Activated CD4-positive, alpha-beta T cell treated with anti-CD3 and anti-CD28 coated beads for 48 hours (primary cell): ENCODE data around the gene RAD17.
A peak's percentile ranks its signal among the peaks of the same experiment; 100 is the strongest.
"Not testable (repeated sequence)": the region's sequence is repeated elsewhere in the genome, so short reads cannot be mapped to it uniquely, and the experiment has no call there.

ENCODE experiments used
- DNase-seq: peaks from one replicate; pipeline ENCODE4 v3.0.0-alpha.2; 2020

RAD17 gene, protein sequence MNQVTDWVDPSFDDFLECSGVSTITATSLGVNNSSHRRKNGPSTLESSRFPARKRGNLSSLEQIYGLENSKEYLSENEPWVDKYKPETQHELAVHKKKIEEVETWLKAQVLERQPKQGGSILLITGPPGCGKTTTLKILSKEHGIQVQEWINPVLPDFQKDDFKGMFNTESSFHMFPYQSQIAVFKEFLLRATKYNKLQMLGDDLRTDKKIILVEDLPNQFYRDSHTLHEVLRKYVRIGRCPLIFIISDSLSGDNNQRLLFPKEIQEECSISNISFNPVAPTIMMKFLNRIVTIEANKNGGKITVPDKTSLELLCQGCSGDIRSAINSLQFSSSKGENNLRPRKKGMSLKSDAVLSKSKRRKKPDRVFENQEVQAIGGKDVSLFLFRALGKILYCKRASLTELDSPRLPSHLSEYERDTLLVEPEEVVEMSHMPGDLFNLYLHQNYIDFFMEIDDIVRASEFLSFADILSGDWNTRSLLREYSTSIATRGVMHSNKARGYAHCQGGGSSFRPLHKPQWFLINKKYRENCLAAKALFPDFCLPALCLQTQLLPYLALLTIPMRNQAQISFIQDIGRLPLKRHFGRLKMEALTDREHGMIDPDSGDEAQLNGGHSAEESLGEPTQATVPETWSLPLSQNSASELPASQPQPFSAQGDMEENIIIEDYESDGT

DNA sequence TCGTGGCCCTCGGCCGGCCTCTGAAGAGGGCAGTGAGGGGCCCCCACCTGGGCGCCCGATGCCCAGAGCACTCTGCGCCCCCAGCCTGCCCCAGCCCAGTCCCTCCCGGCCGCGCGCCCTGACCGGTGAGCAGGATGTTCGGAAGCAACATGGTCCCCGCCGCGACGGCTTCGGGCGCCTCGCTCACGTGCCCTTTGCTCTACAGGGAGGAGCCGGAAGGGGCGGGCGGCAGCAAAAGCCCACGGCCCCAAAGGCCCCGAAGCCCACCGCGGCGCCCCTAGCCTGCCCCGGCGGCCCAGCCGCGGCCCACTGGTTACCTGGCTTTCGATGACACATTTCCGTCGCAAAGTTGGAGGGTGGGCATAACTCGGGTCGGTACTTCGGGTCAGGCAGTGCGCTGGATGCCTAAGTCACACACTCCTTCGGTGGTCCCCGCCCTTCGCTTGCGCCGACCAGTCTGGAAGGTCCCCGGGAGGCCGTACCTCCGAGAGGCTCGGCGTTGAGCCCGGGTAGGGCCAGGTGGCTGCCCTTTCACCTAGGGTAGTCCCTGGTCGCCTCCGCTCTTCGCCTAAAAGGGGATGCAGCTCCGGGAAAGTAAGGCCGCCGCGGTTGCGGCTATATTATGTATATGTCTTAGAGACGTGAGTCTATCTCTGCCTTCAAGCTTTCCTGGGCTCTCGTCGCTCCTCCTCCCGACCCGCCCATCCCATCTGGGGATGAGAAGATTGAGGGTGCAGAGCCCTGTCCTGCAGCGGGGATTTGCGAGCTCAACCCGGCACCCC, at the start of gene RAD17, which contains the start of the genes AK6 and TAF9:
TSS of gene RAD17 (plus strand) at position 479 of the 782 bp plus-strand sequence. CDS start 2,391 bp downstream, outside the sequence.
TSS of gene AK6 (minus strand) at position 181 of the 782 bp plus-strand sequence. CDS start at position 151, 30 bp downstream.
TSS of gene TAF9 (minus strand) at position 181 of the 782 bp plus-strand sequence. CDS start 3,783 bp downstream, outside the sequence.
- peak; percentile 94 for DNase-seq

GRCh38 chr5:69326365-69326764, 43.3 kb upstream of the RAD17 start:
- DNase-seq: no peak

DNA sequence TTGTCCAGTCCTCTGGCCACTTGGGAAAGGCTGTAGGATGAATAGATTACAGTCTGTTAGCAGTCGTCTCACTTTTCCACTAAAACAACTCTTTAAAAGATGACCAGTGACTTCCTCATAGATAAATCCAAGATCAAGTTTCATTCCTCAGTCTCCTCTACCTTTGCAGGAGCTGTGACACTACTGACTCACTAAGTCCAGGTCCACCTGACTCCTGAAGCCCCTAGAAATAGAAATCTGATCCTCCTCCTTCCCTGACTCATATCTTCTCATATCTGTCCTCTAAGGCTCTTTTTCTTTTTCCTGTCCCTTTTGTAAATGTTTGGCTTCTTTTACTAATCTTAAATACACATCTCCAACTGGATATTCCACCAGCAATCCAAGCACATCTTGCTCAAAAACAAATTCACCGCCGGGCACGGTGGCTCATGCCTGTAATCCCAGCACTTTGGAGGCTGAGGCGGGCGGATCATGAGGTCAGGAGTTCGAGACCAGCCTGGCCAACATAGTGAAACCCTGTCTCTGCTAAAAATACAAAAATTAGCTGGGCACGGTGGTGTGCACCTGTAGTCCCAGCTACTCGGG, 39.6 kb upstream of the RAD17 start:
- DNase-seq: no peak

GRCh38 chr5:69331528-69332445, 37.8 kb upstream of the RAD17 start:
- no peak for DNase-seq

DNA sequence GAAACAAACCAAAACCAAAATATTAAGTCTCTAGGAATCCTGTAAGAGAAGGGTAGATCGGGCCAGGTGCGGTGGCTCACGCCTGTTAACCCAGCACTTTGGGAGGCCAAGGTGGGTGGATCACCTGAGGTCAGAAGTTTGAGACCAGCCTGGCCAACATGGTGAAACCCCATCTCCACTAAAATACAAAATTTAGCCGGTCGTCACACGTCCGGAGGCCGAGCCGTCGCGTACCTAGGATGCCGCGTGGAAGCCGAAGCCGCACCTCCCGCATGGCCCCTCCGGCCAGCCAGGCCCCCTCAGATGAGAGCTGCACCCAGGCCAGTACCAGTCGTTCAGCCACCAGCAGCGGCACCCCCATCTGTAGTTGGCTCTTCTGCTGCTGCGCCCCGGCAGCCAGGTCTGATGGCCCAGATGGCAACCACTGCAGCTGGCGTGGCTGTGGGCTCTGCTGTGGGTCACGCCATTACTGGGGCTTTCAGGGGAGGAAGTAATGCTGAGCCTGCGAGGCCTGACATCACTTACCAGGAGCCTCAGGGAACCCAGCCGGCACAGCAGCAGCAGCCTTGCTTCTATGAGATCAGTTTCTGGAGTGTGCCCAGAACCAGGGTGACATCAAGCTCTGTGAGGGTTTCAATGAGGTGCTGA, 35.8 kb upstream of the RAD17 start:
- not testable (repeated sequence) for DNase-seq

DNA sequence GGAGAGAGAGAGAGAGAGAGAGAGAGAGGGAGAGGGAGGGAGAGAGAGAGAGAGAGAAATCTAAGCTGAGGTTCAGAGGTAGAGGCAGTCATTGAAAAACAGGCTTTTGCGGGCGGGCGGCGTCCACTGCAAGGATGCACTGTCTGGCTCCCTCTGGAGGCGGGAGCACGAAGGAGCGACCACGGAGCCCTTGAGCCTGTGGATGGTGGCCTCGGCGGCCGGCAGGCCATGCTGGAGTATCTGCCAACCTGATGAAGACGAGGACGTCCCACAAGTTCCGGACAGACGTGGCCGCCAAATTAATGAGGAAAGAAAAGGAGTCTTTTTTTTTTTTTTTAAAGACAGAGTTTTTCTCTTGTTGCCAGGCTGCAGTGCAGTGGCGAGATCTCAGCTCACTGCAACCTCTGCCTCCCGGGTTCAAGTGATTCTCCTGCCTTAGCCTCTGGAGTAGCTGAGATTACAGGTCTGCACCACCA, 34.8 kb upstream of the RAD17 start:
- DNase-seq: peak; percentile 85

DNA sequence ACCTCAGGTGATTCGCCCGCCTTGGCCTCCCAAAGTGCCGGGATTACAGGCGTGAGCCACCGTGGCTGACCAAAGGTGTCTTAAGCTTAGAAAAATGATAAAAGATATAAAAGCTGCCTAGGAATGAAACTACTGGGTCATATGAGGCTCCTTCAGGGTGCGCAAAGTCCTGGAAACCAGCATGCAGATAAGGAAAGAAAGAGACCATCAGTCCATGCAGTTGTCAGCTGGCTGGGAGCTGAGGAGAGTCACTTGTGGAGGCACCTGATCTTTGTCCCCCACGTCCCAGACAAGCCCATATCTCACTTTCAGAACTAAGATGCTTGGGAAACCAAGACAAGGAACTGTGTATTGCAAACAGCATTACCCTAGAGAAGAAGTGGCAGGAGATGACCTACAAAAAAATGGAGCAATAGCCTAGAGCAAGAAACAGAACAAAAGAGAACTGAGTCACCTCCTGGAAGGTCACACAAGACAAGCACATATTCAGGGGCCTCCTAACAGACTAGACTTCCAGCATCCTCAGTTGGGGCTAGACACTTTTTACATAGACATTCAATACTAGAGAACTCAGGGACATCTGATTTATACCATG, 34.2 kb upstream of the RAD17 start:
- no peak for DNase-seq

DNA sequence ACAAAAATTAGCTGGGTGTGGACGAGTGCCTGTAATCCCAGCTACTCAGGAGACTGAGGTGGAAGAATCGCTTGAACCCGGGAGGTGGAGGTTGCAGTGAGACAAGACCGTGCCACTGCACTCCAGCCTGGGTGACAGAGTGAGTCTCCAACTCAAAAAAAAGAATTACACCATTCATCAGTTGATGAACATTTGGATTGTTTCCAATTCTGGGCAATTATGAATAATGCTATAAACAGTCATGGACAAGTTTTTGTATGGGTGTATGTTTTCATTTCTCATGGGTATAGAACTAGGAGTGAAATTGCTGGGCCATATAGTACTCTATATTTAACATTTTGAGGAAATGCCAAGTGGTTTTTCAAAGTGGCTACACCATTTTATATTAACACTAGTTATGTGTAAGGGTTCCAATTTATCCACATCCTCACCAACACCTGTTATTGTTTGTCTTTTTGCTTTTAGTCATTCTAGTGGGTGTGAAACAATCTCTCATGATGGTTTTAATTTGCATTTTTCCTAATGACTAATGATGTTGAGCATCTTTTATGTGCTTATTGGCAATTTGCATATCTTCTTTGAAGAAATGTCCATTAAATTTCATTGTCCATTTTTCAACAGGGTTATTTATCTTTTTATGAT, 28.0 kb upstream of the RAD17 start:
- DNase-seq: no peak

GRCh38 chr5:69343083-69343482, 26.5 kb upstream of the RAD17 start:
- DNase-seq: no peak

DNA sequence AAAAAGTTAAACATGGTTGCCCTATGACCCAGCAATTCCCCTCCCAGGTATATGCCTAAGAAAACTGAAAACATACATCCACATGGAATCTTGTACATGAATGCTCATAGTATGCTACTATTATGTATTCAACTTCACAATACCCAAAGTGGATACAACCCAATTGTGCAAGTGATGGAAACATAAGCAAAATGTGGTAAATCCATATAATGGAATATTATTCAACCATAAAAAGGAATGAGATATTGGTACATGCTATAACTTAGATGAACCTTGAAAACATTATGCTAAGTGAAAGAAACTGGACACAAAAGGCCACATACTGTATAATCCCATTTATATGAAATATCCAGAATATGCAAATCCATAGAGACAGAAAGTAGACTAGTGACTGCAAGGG, 19.0 kb upstream of the RAD17 start:
- no peak for DNase-seq

GRCh38 chr5:69359699-69360098, 9.9 kb upstream of the RAD17 start:
- no peak for DNase-seq

- no peak for DNase-seq
Observed at GRCh38 chr5:69360442-69360841, 9.2 kb upstream of the RAD17 start.

- no peak for DNase-seq
Observed at GRCh38 chr5:69364414-69364813, 5.2 kb upstream of the RAD17 start.

DNA sequence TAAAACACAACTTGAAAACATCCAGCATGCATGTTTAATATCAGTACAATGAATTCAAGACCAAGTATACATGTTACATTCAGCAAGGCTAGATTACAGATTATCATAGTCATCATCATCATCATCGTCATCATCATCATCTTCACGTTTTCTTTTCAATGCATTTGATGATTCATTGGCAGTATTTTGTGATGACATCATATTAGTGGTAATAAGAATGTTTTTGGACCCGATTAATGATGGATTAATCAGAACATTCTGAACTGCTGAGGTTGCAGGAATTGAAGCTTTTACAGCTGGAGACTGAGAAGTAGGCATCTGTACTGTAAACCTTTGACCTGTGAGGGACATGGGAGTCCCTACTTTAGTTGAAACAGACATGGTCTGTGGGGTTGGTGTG, 4.8 kb upstream of the RAD17 start:
- no peak for DNase-seq

DNA sequence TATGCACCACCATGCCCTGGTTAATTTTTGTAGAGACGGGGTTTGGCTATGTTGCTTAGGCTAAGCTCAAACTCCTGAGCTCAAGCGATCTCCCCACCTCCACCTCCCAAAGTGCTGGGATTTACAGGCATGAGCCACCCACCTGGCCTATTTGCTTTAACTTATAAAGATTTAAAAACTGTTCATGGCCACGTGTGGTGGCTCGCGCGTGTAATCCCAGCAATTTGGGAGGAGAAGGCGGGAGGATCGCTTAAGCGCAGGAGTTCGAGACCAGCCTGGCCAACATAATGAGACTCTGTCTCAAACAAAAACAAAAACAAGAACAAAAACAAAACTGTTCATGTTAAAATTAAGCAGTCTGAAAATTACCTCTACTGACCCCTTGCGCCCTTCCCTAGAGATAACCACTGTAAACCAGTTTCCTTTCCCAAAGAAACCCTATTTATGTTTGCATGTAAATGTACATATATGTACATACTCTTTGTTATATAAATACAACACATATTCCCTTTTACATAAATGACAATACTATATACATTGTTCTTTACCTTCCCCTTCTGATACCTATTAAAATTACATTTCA, 1.8 kb upstream of the RAD17 start:
- no peak for DNase-seq

- peak; percentile 37 for DNase-seq
Observed at GRCh38 chr5:69368458-69369339, 919 bp upstream of the RAD17 start.

GRCh38 chr5:69370335-69370734, 717 bp downstream of the RAD17 start:
- peak; percentile 16 for DNase-seq

DNA sequence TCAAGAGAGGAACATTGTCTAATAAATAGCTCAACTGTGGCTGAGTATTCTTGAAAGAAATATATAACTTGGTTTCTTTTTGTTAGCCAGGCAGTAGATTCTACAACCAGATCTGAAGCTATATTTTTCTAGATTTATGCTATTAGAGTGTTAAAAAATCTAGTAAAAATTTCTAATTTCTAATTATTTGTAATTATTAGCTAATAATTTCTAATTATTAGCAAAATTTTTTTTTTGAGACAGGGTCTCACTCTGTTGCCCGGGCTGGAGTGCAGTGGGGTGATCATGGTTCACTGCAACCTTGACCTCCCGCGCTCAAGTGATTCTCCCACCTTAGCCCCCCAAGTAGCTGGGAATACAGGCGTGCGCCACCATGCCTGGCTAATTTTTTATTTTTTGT, 2.8 kb downstream of the RAD17 start:
- no peak for DNase-seq
